ENCODE data around the gene SMC5. TPM values are rescaled to one million over a fixed set of nuclear protein-coding genes. Genes with fewer than 3 reads are reported as not detected.

The SMC5 gene
- total RNA-seq, 1 experiment from 2014 or later = 15.1 TPM

DNA sequence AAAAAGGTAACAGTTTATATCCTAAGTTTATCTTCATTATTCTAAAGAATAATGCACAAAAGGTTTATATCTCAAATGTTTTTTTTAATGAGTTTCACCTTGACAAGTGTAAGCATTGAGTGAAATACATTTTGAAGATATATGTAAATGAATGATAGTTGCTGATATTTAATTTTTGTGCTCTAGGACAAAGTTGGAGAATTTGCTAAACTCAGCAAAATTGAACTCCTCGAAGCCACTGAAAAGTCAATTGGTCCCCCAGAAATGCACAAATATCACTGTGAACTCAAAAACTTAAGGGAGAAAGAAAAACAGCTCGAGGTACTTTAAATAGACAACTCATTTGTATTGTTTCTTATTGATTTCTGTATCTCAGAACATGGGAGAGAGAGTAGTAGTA is 19.5 kb downstream of the SMC5 start:
- no peak overlapping the region for H3K27ac ChIP-seq (ENCODE audit: low read length)
- no TSS peak for BruUV-seq (replicated peaks)
- H3K9me2 ChIP-seq (replicated peaks; ENCODE audit: low read length) = no peaks in the 10 kb centered on the region
- TF ChIP-seq, protein P1, sequence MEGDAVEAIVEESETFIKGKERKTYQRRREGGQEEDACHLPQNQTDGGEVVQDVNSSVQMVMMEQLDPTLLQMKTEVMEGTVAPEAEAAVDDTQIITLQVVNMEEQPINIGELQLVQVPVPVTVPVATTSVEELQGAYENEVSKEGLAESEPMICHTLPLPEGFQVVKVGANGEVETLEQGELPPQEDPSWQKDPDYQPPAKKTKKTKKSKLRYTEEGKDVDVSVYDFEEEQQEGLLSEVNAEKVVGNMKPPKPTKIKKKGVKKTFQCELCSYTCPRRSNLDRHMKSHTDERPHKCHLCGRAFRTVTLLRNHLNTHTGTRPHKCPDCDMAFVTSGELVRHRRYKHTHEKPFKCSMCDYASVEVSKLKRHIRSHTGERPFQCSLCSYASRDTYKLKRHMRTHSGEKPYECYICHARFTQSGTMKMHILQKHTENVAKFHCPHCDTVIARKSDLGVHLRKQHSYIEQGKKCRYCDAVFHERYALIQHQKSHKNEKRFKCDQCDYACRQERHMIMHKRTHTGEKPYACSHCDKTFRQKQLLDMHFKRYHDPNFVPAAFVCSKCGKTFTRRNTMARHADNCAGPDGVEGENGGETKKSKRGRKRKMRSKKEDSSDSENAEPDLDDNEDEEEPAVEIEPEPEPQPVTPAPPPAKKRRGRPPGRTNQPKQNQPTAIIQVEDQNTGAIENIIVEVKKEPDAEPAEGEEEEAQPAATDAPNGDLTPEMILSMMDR (conservative IDR thresholded peaks at IDR 0.05; ENCODE audit: low read depth, low read length) = no peak
- no peak for TF ChIP-seq EZH2 (IDR thresholded peaks at IDR 0.05; ENCODE audit: low read length, unreplicated experiment)
- no peak for TF ChIP-seq EZH2phosphoT487 (IDR thresholded peaks at IDR 0.05; ENCODE audit: borderline replicate concordance, low read length)
- H3K79me2 ChIP-seq (ENCODE audit: low read length) = peaks cover 23% of the 10 kb centered on the region
- no peak overlapping the region for H2AFZ ChIP-seq (ENCODE audit: low read length)
- CTCF ChIA-PET = no interaction called here
- H3K36me3 ChIP-seq (ENCODE audit: low read depth, low read length) = peaks cover 17% of the 10 kb centered on the region
- no peaks in the 10 kb centered on the region for H3K27me3 ChIP-seq (ENCODE audit: low read length)
- H3K9me3 ChIP-seq (ENCODE audit: low read length) = no peaks in the 10 kb centered on the region
- no peak overlapping the region for H3K9ac ChIP-seq (ENCODE audit: low read length)
- intact Hi-C loops (cut with micrococcal nuclease) = no loop called here
- no peaks in the 10 kb centered on the region for H3K4me1 ChIP-seq (ENCODE audit: insufficient read depth, low read length)
- POLR2A ChIA-PET (ENCODE audit: unreplicated experiment) = no interaction called here
- H3K4me3 ChIP-seq (ENCODE audit: low read length) = no peak overlapping the region
- DNase-seq = no peak
- no peaks in the 10 kb centered on the region for H4K20me1 ChIP-seq (ENCODE audit: low read length)
- no peaks in the 10 kb centered on the region for H3F3A ChIP-seq (ENCODE audit: low read length, unreplicated experiment)
- no peak for ATAC-seq
- no peak overlapping the region for H3K4me2 ChIP-seq (ENCODE audit: low read length)

DNA sequence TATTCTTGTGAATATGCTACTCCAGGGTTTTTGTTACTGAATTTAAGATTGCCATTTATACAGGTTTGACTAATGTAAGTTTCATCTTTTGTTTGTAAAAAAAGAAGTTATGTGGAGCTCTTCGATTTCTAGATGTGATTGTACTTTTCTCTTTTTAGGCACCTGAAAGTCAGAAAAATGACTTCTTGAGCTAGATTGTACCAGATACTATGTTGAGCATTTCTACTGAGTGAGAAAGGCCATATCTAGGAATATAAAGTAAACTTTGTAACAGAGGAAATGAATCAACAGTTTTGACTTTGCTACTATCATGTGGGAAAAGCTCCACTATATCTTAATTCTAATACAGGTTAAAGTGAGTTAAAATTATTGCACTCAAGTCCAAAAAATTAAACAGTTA is 25.1 kb downstream of the SMC5 start:
- ChIA-PET POLR2A (ENCODE audit: unreplicated experiment) (no interaction called here), CTCF (no interaction called here)
- Histone ChIP-seq H4K20me1 (ENCODE audit: low read length) (no peaks in the 10 kb centered on the region), H3K4me2 (ENCODE audit: low read length) (no peak overlapping the region), H3K36me3 (ENCODE audit: low read depth, low read length) (peaks cover 28% of the 10 kb centered on the region), H3K4me1 (ENCODE audit: insufficient read depth, low read length) (no peaks in the 10 kb centered on the region), H3K79me2 (ENCODE audit: low read length) (no peaks in the 10 kb centered on the region), H3F3A (ENCODE audit: low read length, unreplicated experiment) (no peaks in the 10 kb centered on the region), H3K9me3 (ENCODE audit: low read length) (no peaks in the 10 kb centered on the region), H3K9ac (ENCODE audit: low read length) (no peak overlapping the region), H2AFZ (ENCODE audit: low read length) (no peak overlapping the region), H3K4me3 (ENCODE audit: low read length) (no peak overlapping the region), H3K27ac (ENCODE audit: low read length) (no peak overlapping the region), H3K27me3 (ENCODE audit: low read length) (no peaks in the 10 kb centered on the region), H3K9me2 (replicated peaks; ENCODE audit: low read length) (no peaks in the 10 kb centered on the region)
- DNase-seq = no peak
- TF ChIP-seq EZH2 (IDR thresholded peaks at IDR 0.05; ENCODE audit: low read length, unreplicated experiment) (no peak), EZH2phosphoT487 (IDR thresholded peaks at IDR 0.05; ENCODE audit: borderline replicate concordance, low read length) (no peak)
- TF ChIP-seq, protein P1 (conservative IDR thresholded peaks at IDR 0.05; ENCODE audit: low read depth, low read length) = no peak
- ATAC-seq = no peak
- BruUV-seq (replicated peaks) = no TSS peak
- intact Hi-C loops (cut with micrococcal nuclease) = no loop called here

DNA sequence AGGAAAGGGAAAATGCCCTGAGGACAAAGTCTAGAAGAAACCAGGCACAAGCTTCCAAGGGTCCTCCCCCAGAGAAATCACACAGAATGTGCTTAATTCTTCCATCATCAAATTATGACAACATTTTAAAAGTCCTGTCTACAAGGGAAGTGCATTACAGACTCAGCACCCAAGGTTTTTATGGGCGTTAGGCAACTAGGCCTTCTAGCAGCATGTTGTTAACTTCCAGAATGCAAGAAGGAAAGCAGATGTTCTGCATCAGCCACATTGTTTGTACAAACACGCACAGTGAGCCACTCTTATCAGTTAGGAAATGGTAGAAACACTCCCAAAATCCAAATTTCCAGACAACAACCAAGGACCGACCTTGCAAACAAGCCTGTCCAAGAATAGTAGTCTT is 26.5 kb downstream of the SMC5 start:
- CTCF ChIA-PET = no interaction called here
- no peaks in the 10 kb centered on the region for H3K4me1 ChIP-seq (ENCODE audit: insufficient read depth, low read length)
- peaks cover 30% of the 10 kb centered on the region for H3K36me3 ChIP-seq (ENCODE audit: low read depth, low read length)
- no peak for ATAC-seq
- H4K20me1 ChIP-seq (ENCODE audit: low read length) = no peaks in the 10 kb centered on the region
- no peak overlapping the region for H2AFZ ChIP-seq (ENCODE audit: low read length)
- H3K9me3 ChIP-seq (ENCODE audit: low read length) = no peaks in the 10 kb centered on the region
- no peaks in the 10 kb centered on the region for H3K79me2 ChIP-seq (ENCODE audit: low read length)
- H3F3A ChIP-seq (ENCODE audit: low read length, unreplicated experiment) = no peaks in the 10 kb centered on the region
- no peak for DNase-seq
- H3K27ac ChIP-seq (ENCODE audit: low read length) = no peak overlapping the region
- no peak overlapping the region for H3K4me3 ChIP-seq (ENCODE audit: low read length)
- TF ChIP-seq EZH2phosphoT487 (IDR thresholded peaks at IDR 0.05; ENCODE audit: borderline replicate concordance, low read length) (no peak), EZH2 (IDR thresholded peaks at IDR 0.05; ENCODE audit: low read length, unreplicated experiment) (no peak)
- TF ChIP-seq, protein P1 (conservative IDR thresholded peaks at IDR 0.05; ENCODE audit: low read depth, low read length) = no peak
- intact Hi-C loops (cut with micrococcal nuclease) = no loop called here
- no TSS peak for BruUV-seq (replicated peaks)
- no peaks in the 10 kb centered on the region for H3K27me3 ChIP-seq (ENCODE audit: low read length)
- POLR2A ChIA-PET (ENCODE audit: unreplicated experiment) = no interaction called here
- no peaks in the 10 kb centered on the region for H3K9me2 ChIP-seq (replicated peaks; ENCODE audit: low read length)
- H3K9ac ChIP-seq (ENCODE audit: low read length) = no peak overlapping the region
- no peak overlapping the region for H3K4me2 ChIP-seq (ENCODE audit: low read length)
